SK-N-SH (cell line): ENCODE measurements around the gene HILPDA.
"Not testable (repeated sequence)": the region's sequence is repeated elsewhere in the genome, so short reads cannot be mapped to it uniquely, and the experiment has no call there.

Source experiments
- CTCF ChIP-seq: fragments of 200-600 bp; sonication (generic); IDR thresholded peaks from 2 replicates; pipeline ENCODE4 v1.6.1; 2017; ENCODE audit warnings: antibody characterized with exemption, mild to moderate bottlenecking, moderate library complexity
- EP300 ChIP-seq, 2 experiments: IDR thresholded peaks; 2 replicates each; pipeline versions ENCODE4 v1.4.0 to v1.6.1; 2012; ENCODE audit warnings: borderline replicate concordance in 1 of 2, low read depth in 1 of 2, low read length in 1 of 2
- EZH2phosphoT487 ChIP-seq: fragments of 200-600 bp; sonication (generic); IDR thresholded peaks from 2 replicates; pipeline ENCODE4 v1.6.1; 2017; ENCODE audit warnings: low read depth, mixed run types, mild to moderate bottlenecking, antibody characterized with exemption, moderate library complexity, borderline replicate concordance
- GABPA ChIP-seq: IDR thresholded peaks from 2 replicates; pipeline ENCODE4 v1.4.0; 2012; ENCODE audit warnings: low read depth, mild to moderate bottlenecking
- MAX ChIP-seq: IDR thresholded peaks from 2 replicates; pipeline ENCODE4 v1.4.0; 2012; ENCODE audit warnings: low read depth
- RCOR1 ChIP-seq: fragments of 150-350 bp; IDR thresholded peaks from 2 replicates; pipeline ENCODE4 v1.6.1; 2017; ENCODE audit warnings: antibody characterized with exemption, low read length
- REST ChIP-seq: IDR thresholded peaks from 2 replicates; pipeline ENCODE4 v1.6.1; 2012; ENCODE audit warnings: mild to moderate bottlenecking, low read depth, low read length, moderate library complexity
- RXRA ChIP-seq: IDR thresholded peaks from 2 replicates; pipeline ENCODE4 v1.4.0; 2012; ENCODE audit warnings: low read depth, mild to moderate bottlenecking, borderline replicate concordance
- SIN3A ChIP-seq: IDR thresholded peaks from 2 replicates; pipeline ENCODE4 v1.6.1; 2012; ENCODE audit warnings: low read depth, mild to moderate bottlenecking, low read length, moderate library complexity, borderline replicate concordance
- SMC3 ChIP-seq: IDR thresholded peaks from 2 replicates; pipeline ENCODE4 v1.6.1; 2012; ENCODE audit warnings: low read depth, low read length, improper control_type of control experiment
- TAF1 ChIP-seq: IDR thresholded peaks from 2 replicates; pipeline ENCODE4 v1.6.1; 2012; ENCODE audit warnings: low read depth, mild to moderate bottlenecking, low read length, moderate library complexity, borderline replicate concordance
- TEAD4 ChIP-seq: IDR thresholded peaks from 2 replicates; pipeline ENCODE4 v1.4.0; 2012; ENCODE audit warnings: mild to moderate bottlenecking, borderline replicate concordance; ENCODE audit not compliant: insufficient read depth
- USF2 ChIP-seq: fragments of 150-350 bp; IDR thresholded peaks from 2 replicates; pipeline ENCODE4 v1.6.1; 2017; ENCODE audit warnings: antibody characterized with exemption, low read length, low read depth, borderline replicate concordance
- YY1 ChIP-seq: IDR thresholded peaks from 2 replicates; pipeline ENCODE4 v1.4.0; 2012; ENCODE audit warnings: low read depth, mild to moderate bottlenecking

- not testable (repeated sequence) for TF ChIP-seq CTCF; YY1; RXRA; MAX; RCOR1; USF2; TAF1; REST; EP300 (IDR thresholded peaks at IDR 0.05; ENCODE audit: borderline replicate concordance in 1 of 2, low read depth in 1 of 2, low read length in 1 of 2); TEAD4; SMC3; EZH2phosphoT487; GABPA; SIN3A
These were observed 49.7 kb downstream of the HILPDA start for GRCh38 chr7:128505416-128505815.
